Epithelial cell of esophagus (primary cell): ENCODE results near the gene MPRIP.

Source experiments
- DNase-seq: peaks from one replicate; pipeline ENCODE4 v3.0.0; 2010; ENCODE audit warnings: low read depth
- H3K4me3 ChIP-seq: 2 replicates; pipeline ENCODE4 v1.5.1; 2011; ENCODE audit warnings: mild to moderate bottlenecking, low read length, control low read depth
- TF ChIP-seq, protein P1 (sequence below): IDR thresholded peaks from 2 replicates; pipeline ENCODE4 v1.5.1; 2011; ENCODE audit warnings: low read depth, mild to moderate bottlenecking, low read length, control low read depth, inconsistent platforms; ENCODE audit not compliant: insufficient read depth; ENCODE audit errors: missing control alignments

The MPRIP gene

GRCh38 chr17:17241656-17242055, 199.4 kb downstream of the MPRIP start:
- TF ChIP-seq, protein P1, sequence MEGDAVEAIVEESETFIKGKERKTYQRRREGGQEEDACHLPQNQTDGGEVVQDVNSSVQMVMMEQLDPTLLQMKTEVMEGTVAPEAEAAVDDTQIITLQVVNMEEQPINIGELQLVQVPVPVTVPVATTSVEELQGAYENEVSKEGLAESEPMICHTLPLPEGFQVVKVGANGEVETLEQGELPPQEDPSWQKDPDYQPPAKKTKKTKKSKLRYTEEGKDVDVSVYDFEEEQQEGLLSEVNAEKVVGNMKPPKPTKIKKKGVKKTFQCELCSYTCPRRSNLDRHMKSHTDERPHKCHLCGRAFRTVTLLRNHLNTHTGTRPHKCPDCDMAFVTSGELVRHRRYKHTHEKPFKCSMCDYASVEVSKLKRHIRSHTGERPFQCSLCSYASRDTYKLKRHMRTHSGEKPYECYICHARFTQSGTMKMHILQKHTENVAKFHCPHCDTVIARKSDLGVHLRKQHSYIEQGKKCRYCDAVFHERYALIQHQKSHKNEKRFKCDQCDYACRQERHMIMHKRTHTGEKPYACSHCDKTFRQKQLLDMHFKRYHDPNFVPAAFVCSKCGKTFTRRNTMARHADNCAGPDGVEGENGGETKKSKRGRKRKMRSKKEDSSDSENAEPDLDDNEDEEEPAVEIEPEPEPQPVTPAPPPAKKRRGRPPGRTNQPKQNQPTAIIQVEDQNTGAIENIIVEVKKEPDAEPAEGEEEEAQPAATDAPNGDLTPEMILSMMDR, result no peak
- H3K4me3 ChIP-seq, result no peak overlapping the region
- no peak for DNase-seq

- TF ChIP-seq, protein P1, result no peak
- DNase-seq, result no peak
- H3K4me3 ChIP-seq, result no peak overlapping the region
Observed at GRCh38 chr17:17242246-17242645, 200.0 kb downstream of the MPRIP start.
